Kidney epithelial cell (primary cell): ENCODE measurements around the gene GPD1. TPM values are rescaled to one million over a fixed set of nuclear protein-coding genes. Genes with fewer than 3 reads are reported as not detected.

Source experiments
- DNase-seq: peaks from one replicate; pipeline ENCODE4 v3.0.0-alpha.2; 2010; ENCODE audit warnings: low read depth
- H3K27me3 ChIP-seq: 2 replicates; pipeline ENCODE4 v1.6.0; 2011; ENCODE audit warnings: low read length; ENCODE audit not compliant: control insufficient read depth, insufficient read depth
- H3K36me3 ChIP-seq: 2 replicates; pipeline ENCODE4 v1.5.1; 2011; ENCODE audit warnings: low read length; ENCODE audit not compliant: control insufficient read depth, insufficient read depth
- H3K4me3 ChIP-seq: 2 replicates; pipeline ENCODE4 v1.5.1; 2011; ENCODE audit warnings: low read depth, mild to moderate bottlenecking, control low read depth, low read length
- total RNA-seq: library from RNA; depleted of rRNA; stranded (reverse); fragments of >200 nt; gene quantifications from 2 replicates; pipeline ENCODE4 v1.2.3, GENCODE V29; 2015
- TF ChIP-seq, protein P1 (sequence below): IDR thresholded peaks from 2 replicates; pipeline ENCODE4 v1.5.1; 2011; ENCODE audit warnings: mild to moderate bottlenecking, moderate library complexity, low read length, control low read depth, inconsistent platforms; ENCODE audit not compliant: insufficient read depth, poor library complexity, severe bottlenecking

Gene GPD1
- total RNA-seq, 1 donor from 2014 or later = 0.04 TPM

DNA sequence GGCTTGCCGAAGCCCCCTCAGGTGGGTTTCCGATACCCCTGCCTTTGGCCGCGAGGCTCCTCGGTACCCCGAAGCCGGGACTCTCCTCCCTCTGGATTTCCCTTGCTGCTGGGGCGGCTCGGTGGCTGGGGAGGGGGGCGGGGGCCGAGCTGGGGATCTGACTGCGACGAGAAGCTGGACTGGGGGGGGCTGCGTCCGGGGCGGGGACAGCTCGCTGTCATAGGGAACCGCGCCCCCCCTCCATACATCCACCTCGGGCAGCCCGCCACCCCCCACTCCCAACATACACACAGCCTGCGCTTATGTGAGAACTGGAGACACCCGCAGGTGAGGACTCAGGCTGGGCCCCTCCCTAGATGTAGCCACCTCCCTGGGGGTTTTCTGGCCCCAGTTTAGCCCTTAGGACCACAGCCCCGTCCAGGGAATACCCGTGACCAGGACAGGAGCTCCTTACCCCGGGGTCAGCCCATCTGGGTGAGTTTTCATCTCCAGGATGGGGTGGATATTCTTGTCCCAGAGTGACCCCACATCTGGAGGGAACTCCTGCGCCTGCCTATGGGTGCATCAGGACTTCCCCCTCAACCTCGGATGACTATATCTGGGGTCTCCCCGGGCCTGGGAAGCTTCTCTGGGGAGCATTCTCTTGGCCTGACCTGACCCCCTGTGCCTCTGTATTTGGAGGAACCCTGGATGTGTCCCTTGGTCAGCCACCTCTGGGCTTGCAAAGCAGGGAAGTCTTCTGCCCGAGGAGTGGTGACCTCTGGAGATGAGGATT lies 45.7 kb upstream of the GPD1 start:
- TF ChIP-seq, protein P1, sequence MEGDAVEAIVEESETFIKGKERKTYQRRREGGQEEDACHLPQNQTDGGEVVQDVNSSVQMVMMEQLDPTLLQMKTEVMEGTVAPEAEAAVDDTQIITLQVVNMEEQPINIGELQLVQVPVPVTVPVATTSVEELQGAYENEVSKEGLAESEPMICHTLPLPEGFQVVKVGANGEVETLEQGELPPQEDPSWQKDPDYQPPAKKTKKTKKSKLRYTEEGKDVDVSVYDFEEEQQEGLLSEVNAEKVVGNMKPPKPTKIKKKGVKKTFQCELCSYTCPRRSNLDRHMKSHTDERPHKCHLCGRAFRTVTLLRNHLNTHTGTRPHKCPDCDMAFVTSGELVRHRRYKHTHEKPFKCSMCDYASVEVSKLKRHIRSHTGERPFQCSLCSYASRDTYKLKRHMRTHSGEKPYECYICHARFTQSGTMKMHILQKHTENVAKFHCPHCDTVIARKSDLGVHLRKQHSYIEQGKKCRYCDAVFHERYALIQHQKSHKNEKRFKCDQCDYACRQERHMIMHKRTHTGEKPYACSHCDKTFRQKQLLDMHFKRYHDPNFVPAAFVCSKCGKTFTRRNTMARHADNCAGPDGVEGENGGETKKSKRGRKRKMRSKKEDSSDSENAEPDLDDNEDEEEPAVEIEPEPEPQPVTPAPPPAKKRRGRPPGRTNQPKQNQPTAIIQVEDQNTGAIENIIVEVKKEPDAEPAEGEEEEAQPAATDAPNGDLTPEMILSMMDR = no peak
- Histone ChIP-seq H3K27me3 (peaks cover 14% of the 10 kb centered on the region), H3K36me3 (no peaks in the 10 kb centered on the region), H3K4me3 (peak overlapping the region; percentile 44)
- DNase-seq = no peak

DNA sequence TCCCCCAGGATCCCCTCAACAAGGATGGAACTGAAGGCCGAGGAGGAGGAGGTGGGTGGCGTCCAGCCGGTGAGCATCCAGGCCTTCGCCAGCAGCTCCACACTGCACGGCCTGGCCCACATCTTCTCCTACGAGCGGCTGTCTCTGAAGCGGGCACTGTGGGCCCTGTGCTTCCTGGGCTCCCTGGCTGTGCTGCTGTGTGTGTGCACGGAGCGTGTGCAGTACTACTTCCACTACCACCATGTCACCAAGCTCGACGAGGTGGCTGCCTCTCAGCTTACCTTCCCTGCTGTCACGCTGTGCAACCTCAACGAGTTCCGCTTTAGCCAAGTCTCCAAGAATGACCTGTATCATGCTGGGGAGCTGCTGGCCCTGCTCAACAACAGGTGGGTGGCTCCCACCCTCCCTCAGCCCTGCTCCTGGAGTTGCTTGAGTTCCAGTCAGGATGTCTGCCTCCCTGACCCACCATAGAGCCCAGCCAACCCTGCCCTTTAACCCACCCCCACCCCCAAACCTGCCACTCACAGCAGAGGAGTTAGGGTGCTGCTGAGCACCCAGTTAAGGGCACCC lies 45.0 kb upstream of the GPD1 start:
- no peaks in the 10 kb centered on the region for H3K36me3 ChIP-seq
- no peak for DNase-seq
- peaks cover 12% of the 10 kb centered on the region for H3K27me3 ChIP-seq
- H3K4me3 ChIP-seq = no peak overlapping the region
- TF ChIP-seq, protein P1 = no peak

DNA sequence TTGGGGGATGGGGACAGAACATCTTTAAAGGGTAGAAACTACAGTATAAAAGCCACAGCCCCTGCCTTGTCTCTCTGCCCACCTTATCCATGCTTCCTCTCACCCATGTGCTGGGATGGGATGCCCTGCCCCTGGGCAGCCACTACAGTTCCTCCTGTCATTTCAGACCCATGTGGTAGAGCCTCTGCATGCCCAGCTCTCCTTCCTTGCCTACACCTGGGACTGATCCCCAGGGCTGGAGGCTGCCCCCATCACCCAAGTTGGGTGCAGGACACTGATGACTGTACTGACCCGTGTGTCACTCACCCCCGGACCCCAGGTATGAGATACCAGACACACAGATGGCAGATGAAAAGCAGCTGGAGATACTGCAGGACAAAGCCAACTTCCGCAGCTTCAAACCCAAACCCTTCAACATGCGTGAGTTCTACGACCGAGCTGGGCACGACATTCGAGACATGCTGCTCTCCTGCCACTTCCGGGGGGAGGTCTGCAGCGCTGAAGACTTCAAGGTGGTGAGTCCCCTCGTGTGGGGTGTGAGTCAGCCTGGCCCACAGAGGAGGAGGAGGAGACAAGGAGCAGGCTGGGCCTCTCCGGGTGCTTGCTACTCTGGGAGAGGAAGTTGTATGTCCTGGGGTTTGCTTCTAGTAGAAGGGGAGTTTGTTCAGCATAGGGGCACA lies 44.2 kb upstream of the GPD1 start:
- no peak overlapping the region for H3K4me3 ChIP-seq
- TF ChIP-seq, protein P1 = no peak
- DNase-seq = no peak
- no peaks in the 10 kb centered on the region for H3K36me3 ChIP-seq
- peaks cover 12% of the 10 kb centered on the region for H3K27me3 ChIP-seq

DNA sequence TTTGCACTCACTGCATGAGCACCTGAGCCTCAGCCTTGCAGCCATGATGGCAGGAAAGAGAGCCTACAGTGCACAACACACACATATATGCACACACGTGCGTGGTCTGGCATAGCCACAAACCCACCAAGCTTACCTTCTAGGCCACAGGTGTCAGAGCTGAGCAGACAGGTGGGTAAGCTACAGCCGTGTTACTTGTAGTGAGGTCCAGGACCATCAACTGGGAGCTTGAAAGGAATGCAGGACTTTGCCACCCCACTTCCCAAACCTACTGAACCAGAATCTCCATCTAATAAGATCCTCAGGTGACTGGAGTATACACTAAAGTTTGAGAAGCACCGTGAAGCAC lies 43.7 kb upstream of the GPD1 start:
- Histone ChIP-seq H3K27me3 (peaks cover 12% of the 10 kb centered on the region), H3K36me3 (no peaks in the 10 kb centered on the region), H3K4me3 (no peak overlapping the region)
- TF ChIP-seq, protein P1 = no peak
- DNase-seq = no peak

DNA sequence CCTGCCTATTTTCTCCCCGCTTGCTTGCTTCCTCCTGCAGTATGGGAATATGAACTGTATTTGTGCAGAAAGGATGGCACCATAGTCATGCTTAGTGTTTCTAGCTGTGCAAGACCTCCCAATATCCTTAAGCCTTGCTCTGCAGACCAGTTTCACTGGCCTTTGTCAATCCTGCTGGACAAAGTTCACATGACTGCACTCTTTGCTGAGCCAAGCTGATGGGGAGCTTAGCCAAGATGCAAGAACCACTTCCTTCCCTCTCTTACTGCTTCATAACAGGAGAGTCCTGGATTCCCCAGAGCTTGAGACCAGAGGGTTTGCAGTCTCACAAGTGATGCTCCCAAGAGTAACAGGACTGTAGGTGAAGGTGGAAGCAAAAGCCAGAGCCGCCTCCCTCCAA lies 42.6 kb upstream of the GPD1 start:
- H3K27me3 ChIP-seq = peaks cover 11% of the 10 kb centered on the region
- no peak overlapping the region for H3K4me3 ChIP-seq
- TF ChIP-seq, protein P1 = no peak
- DNase-seq = no peak
- no peaks in the 10 kb centered on the region for H3K36me3 ChIP-seq
